ENCODE results near the gene CD48. TPM values are rescaled to one million over a fixed set of nuclear protein-coding genes. Genes with fewer than 3 reads are reported as not detected.

The CD48 gene
- total and polyA plus RNA-seq, 2 of the 4 experiments (the other 2 are of a cell fraction), result not detected

- H2AFZ ChIP-seq (replicated peaks; ENCODE audit: low read length, poor library complexity), result no peak overlapping the region
- no peak overlapping the region for H3K27ac ChIP-seq (ENCODE audit: insufficient read depth, low read length)
- no peaks in the 10 kb centered on the region for H4K20me1 ChIP-seq (ENCODE audit: insufficient read depth, low read length)
- no peaks in the 10 kb centered on the region for H3K9me3 ChIP-seq (ENCODE audit: control insufficient read depth, insufficient read depth, low read length)
- TF ChIP-seq POLR2A (IDR thresholded peaks at IDR 0.05; ENCODE audit: low read depth, low read length), result no peak
- no peak for TF ChIP-seq MAZ (IDR thresholded peaks at IDR 0.05; ENCODE audit: borderline replicate concordance, low read depth, low read length)
- TF ChIP-seq RAD21 (IDR thresholded peaks at IDR 0.05; ENCODE audit: low read length), result no peak
- TF ChIP-seq NFE2L2 (IDR thresholded peaks at IDR 0.05; ENCODE audit: low read depth, low read length), result no peak
- no peak for TF ChIP-seq CEBPB (IDR thresholded peaks at IDR 0.05; ENCODE audit: low read depth, low read length)
- TF ChIP-seq USF2 (IDR thresholded peaks at IDR 0.05; ENCODE audit: low read depth, low read length), result no peak
- no peak for TF ChIP-seq SMC3 (IDR thresholded peaks at IDR 0.05; ENCODE audit: low read depth, low read length)
- TF ChIP-seq RFX5 (IDR thresholded peaks at IDR 0.05; ENCODE audit: low read depth, low read length), result no peak
- no peak for TF ChIP-seq CHD1 (IDR thresholded peaks at IDR 0.05; ENCODE audit: low read depth, low read length)
- TF ChIP-seq MXI1 (IDR thresholded peaks at IDR 0.05; ENCODE audit: borderline replicate concordance, low read depth, low read length), result no peak
- no peak for TF ChIP-seq MAFK (IDR thresholded peaks at IDR 0.05; ENCODE audit: low read depth, low read length)
- TF ChIP-seq, protein P1, sequence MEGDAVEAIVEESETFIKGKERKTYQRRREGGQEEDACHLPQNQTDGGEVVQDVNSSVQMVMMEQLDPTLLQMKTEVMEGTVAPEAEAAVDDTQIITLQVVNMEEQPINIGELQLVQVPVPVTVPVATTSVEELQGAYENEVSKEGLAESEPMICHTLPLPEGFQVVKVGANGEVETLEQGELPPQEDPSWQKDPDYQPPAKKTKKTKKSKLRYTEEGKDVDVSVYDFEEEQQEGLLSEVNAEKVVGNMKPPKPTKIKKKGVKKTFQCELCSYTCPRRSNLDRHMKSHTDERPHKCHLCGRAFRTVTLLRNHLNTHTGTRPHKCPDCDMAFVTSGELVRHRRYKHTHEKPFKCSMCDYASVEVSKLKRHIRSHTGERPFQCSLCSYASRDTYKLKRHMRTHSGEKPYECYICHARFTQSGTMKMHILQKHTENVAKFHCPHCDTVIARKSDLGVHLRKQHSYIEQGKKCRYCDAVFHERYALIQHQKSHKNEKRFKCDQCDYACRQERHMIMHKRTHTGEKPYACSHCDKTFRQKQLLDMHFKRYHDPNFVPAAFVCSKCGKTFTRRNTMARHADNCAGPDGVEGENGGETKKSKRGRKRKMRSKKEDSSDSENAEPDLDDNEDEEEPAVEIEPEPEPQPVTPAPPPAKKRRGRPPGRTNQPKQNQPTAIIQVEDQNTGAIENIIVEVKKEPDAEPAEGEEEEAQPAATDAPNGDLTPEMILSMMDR (conservative IDR thresholded peaks at IDR 0.05; ENCODE audit: low read depth, low read length), result no peak
- no peak for TF ChIP-seq BHLHE40 (IDR thresholded peaks at IDR 0.05; ENCODE audit: low read depth, low read length)
- TF ChIP-seq FOS (IDR thresholded peaks at IDR 0.05; ENCODE audit: low read depth, low read length), result no peak
- no peak for TF ChIP-seq RCOR1 (IDR thresholded peaks at IDR 0.05; ENCODE audit: insufficient replicate concordance, low read length)
- no peak overlapping the region for H4K8ac ChIP-seq (ENCODE audit: low read depth in 2 of 2, low read length in 2 of 2)
- BruUV-seq (replicated peaks), result no TSS peak
- no peaks in the 10 kb centered on the region for H3K9me1 ChIP-seq (ENCODE audit: insufficient read depth, low read length)
- no peak overlapping the region for H3K14ac ChIP-seq (replicated peaks; ENCODE audit: low read depth, low read length)
- intact Hi-C loops (cut with micrococcal nuclease), result no loop called here
- H2BK120ac ChIP-seq (ENCODE audit: low read depth, low read length), result no peak overlapping the region
- dilution Hi-C loops (cut with HindIII; ENCODE audit: low sequenced_read_pairs, unreplicated experiment), result no loop called here
- H4K91ac ChIP-seq (ENCODE audit: insufficient read depth, low read depth, low read length), result no peak overlapping the region
- ATAC-seq (ENCODE audit: low read depth) (no peak), DNase-seq (no peak)
- no peak overlapping the region for H3K23ac ChIP-seq (ENCODE audit: low read depth, low read length)
- H3K18ac ChIP-seq (ENCODE audit: low read depth, low read length), result no peak overlapping the region
- no peak overlapping the region for H2AK5ac ChIP-seq (ENCODE audit: low read depth, low read length)
- H3K4ac ChIP-seq (ENCODE audit: low read depth, low read length), result no peak overlapping the region
- H2AK9ac ChIP-seq (replicated peaks; ENCODE audit: low read depth, low read length, poor library complexity), result no peak overlapping the region
- H3K36me3 ChIP-seq (ENCODE audit: control insufficient read depth, insufficient read depth, low read length), result no peaks in the 10 kb centered on the region
- in situ Hi-C loops (cut with MboI; ENCODE audit: low sequenced_read_pairs), result no loop called here
- no peaks in the 10 kb centered on the region for H3K4me1 ChIP-seq (ENCODE audit: control insufficient read depth, insufficient read depth, low read length)
- H3K56ac ChIP-seq (ENCODE audit: extremely low read depth, insufficient read depth, low read length), result no peak overlapping the region
- no peak overlapping the region for H4K5ac ChIP-seq (ENCODE audit: low read depth, low read length)
- H2BK20ac ChIP-seq (ENCODE audit: low read depth, low read length), result no peak overlapping the region
- no peak overlapping the region for H3K4me2 ChIP-seq (ENCODE audit: low read depth, low read length)
- ChIA-PET POLR2A (ENCODE audit: unreplicated experiment) (no interaction called here), CTCF (no interaction called here)
- no peak overlapping the region for H2BK5ac ChIP-seq (ENCODE audit: low read depth, low read length, poor library complexity, severe bottlenecking)
- no peaks in the 10 kb centered on the region; the same call in 1 of the 2 replicates for H3K27me3 ChIP-seq (ENCODE audit: control insufficient read depth, insufficient read depth, low read length)
- H3K79me1 ChIP-seq (ENCODE audit: low read depth in 1 of 2, low read length in 2 of 2), result no peaks in the 10 kb centered on the region
- no peak overlapping the region for H2BK15ac ChIP-seq (ENCODE audit: low read depth, low read length)
- no peak overlapping the region for H3K9ac ChIP-seq (ENCODE audit: low read depth, low read length)
- no peak overlapping the region for H3K4me3 ChIP-seq (ENCODE audit: insufficient read depth, low read depth, low read length)
Measured at GRCh38 chr1:160747717-160748116, 36.1 kb upstream of the CD48 start.
